Activated CD4-positive, alpha-beta T cell treated with anti-CD3 and anti-CD28 coated beads for 36 hours (primary cell): ENCODE measurements around the gene SDS. TPM values are rescaled to one million over a fixed set of nuclear protein-coding genes. Genes with fewer than 3 reads are reported as not detected.

Experiments used
- ATAC-seq: fragments of 200-7000 bp; cut with Tn5 transposase; one replicate; pipeline ENCODE4 v1.10.0; 2021; ENCODE audit warnings: mild to moderate bottlenecking, moderate library complexity
- CTCF ChIA-PET: fragments of 350-600 bp; sonication (Branson Sonifier 250); formaldehyde crosslinking; loops from one replicate; lab custom pipeline; 2021; ENCODE audit warnings: antibody characterized with exemption; lab: Charles Lee
- POLR2A ChIA-PET: fragments of 350-600 bp; sonication (Branson Sonifier 250); formaldehyde crosslinking; loops from one replicate; lab custom pipeline; 2021; ENCODE audit warnings: antibody characterized with exemption, inconsistent platforms; lab: Charles Lee
- DNase-seq: peaks from one replicate; pipeline ENCODE4 v3.0.0-alpha.2; 2020
- H3K27ac Mint-ChIP-seq: one replicate; pipeline ENCODE4 v1.8.0; 2021; ENCODE audit warnings: mixed read lengths
- H3K27me3 Mint-ChIP-seq: one replicate; pipeline ENCODE4 v1.8.0; 2021; ENCODE audit warnings: mixed read lengths
- H3K36me3 Mint-ChIP-seq: one replicate; pipeline ENCODE4 v1.8.0; 2021; ENCODE audit warnings: low read depth, mixed read lengths
- H3K4me1 Mint-ChIP-seq: one replicate; pipeline ENCODE4 v1.8.0; 2021; ENCODE audit warnings: mixed read lengths
- H3K4me3 Mint-ChIP-seq: one replicate; pipeline ENCODE4 v1.8.0; 2021; ENCODE audit warnings: mild to moderate bottlenecking, moderate library complexity, mixed read lengths
- H3K9me3 Mint-ChIP-seq: one replicate; pipeline ENCODE4 v1.8.0; 2021; ENCODE audit warnings: low read depth, mixed read lengths
- intact Hi-C, 2 experiments: fragments of 100-400 bp; cut with DNase I in 1 of 2; cut with micrococcal nuclease in 1 of 2; formaldehyde crosslinking; loops; one replicate each; pipeline versions ENCODE4 v1.14.2 to v1.15.1; 2022 to 2024; cut with DNase I, micrococcal nuclease
- total RNA-seq, 2 experiments: library from RNA; stranded (reverse); gene quantifications; one replicate each; pipeline ENCODE4 v1.2.3, GENCODE V29; 2021

The SDS gene
- total RNA-seq, 2 experiments from 2014 or later = not detected

DNA sequence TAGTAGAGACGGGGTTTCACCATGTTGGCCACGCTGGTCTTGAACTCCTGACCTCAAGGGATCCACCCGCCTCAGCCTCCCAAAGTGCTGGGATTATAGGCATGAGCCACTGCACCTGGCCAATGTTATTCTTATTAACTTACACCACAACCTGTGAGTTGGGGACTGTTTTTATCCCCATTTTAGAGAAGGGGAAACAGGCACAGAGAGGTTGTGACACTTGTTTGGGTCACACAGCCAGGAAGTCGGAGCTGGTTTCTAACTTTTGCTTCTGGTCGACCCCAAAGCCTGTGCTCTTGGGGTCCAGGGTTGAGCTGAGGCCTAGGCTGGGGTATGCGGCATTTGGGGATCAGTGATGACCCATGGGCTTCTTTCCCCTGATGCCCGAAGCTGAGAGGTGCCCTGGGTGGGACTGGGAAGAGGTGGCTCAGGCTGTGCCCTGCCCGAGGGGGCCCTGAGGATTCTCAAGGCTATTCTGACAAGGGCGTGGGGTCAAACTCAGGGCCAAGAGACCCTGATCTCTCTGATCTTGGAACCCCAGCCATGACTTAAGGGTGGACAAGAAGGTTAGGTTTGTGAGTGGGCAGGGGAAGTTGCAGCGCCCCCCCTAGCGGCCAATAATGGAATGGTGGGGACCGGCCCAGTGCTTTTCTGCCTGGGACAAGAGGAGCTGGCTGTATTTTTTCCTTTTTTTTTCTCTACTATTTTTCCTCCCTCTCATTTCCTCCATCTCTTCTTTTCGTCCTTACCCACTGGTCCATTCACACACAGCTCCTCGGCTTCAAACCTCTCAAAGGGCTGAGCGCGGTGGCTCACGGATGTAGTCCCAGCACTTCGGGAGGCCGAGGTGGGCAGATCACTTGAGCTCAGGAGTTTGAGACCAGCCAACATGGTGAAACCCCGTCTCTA is 21.5 kb upstream of the SDS start:
- ChIA-PET POLR2A (no interaction called here), CTCF (interaction anchor here (0.5 to 2.0 kb wide), 17 partner anchors 10 to 1777 kb away, joined by 3 to 6 read pairs (median 3); partner anchors contain the start of gene SLC8B1)
- ATAC-seq = no peak

DNA sequence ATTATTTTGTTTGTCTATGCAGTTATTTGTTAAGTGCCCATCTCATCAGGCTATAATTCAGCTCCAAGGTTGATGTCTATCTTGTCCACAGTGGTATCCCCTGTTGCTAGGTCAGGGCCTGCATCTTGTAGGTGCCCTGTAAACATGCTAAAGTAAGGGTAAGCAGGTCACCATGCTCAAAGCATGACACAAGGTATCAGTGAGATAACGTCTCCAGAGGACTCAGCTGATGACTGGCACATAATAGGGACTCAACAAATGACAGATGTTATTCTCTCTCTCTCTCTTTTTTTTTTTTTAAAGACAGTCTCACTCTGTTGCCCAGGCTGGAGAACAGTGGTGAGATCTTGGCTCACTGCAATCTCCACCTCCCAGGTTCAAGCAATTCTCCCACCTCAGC is 20.8 kb upstream of the SDS start:
- Mint-ChIP-seq H3K4me1 (peaks cover 11% of the 10 kb centered on the region), H3K9me3 (no peaks in the 10 kb centered on the region), H3K36me3 (no peaks in the 10 kb centered on the region), H3K27ac (no peak overlapping the region), H3K27me3 (no peaks in the 10 kb centered on the region), H3K4me3 (no peak overlapping the region)
- ChIA-PET POLR2A (no interaction called here), CTCF (interaction anchor here (1.4 to 2.0 kb wide), 2 partner anchors 19 to 89 kb away, joined by 4 to 6 read pairs; partner anchors contain the start of gene SLC8B1)
- ATAC-seq (no peak), DNase-seq (no peak)
- intact Hi-C loops = no loop called here

More for the DNA sequence above, 21.5 kb upstream of the SDS start:
- H3K27me3 Mint-ChIP-seq = peaks cover 2% of the 10 kb centered on the region
- no peaks in the 10 kb centered on the region for H3K9me3 Mint-ChIP-seq
- intact Hi-C loops = loop anchor here (1.0 to 5.0 kb wide), 4 partner anchors 91 to 228 kb away; no protein-coding TSS in a partner anchor
- H3K4me3 Mint-ChIP-seq = no peak overlapping the region
- peak; percentile 78 for DNase-seq
- H3K36me3 Mint-ChIP-seq = no peaks in the 10 kb centered on the region
- H3K27ac Mint-ChIP-seq = no peak overlapping the region
- H3K4me1 Mint-ChIP-seq = peaks cover 11% of the 10 kb centered on the region

DNA sequence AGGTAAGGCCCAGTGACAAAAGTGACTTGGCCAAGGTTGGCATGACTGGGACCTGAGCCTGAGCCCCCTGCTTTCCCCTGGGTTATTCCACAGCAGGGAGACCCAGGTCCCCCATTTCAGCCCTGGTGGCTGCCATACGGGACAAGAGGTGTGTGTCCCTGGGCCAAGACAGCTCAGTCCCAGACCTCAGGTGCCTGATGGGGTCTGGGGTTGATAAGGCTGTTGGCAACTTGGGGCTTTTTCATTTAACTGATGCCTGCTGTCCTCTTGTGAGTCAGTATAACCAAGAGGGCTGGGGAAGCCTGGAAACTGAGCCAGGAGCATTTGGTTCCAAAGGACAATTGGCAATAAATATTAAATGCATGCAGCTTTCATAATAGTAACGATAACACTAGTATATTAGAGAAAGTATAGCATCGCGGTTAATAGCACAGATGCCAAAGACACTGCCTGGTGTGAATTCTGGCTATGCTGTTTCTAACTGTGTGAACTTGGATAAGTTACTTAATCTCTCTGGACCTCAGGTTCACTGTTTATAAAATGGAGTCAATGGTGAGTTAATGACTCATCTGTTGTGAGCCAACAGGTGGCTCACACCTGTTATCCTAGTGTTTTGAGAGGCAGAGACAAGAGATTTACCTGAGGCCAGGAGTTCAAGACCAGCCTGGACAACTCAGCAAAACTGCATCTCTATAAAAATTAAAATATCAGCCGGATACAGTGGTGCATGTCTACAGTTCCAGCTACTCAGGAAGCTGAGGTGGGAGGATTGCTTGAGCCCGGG is 19.4 kb upstream of the SDS start:
- ATAC-seq (no peak), DNase-seq (no peak)
- no peaks in the 10 kb centered on the region for H3K9me3 Mint-ChIP-seq
- H3K4me1 Mint-ChIP-seq = peaks cover 11% of the 10 kb centered on the region
- ChIA-PET CTCF (no interaction called here), POLR2A (interaction anchor here (0.6 kb wide), 1 partner anchor 64 kb away, joined by 3 read pairs; the partner anchor contains the start of gene PLBD2)
- no peaks in the 10 kb centered on the region for H3K27me3 Mint-ChIP-seq
- H3K4me3 Mint-ChIP-seq = peak overlapping the region; percentile 83
- intact Hi-C loops = loop anchor here in 1 of 2 experiments (1.0 kb wide), 4 partner anchors 65 to 375 kb away; partner anchors contain the start of genes DDX54, PLBD2, RITA1 and SLC8B1
- H3K27ac Mint-ChIP-seq = no peak overlapping the region
- H3K36me3 Mint-ChIP-seq = no peaks in the 10 kb centered on the region

DNA sequence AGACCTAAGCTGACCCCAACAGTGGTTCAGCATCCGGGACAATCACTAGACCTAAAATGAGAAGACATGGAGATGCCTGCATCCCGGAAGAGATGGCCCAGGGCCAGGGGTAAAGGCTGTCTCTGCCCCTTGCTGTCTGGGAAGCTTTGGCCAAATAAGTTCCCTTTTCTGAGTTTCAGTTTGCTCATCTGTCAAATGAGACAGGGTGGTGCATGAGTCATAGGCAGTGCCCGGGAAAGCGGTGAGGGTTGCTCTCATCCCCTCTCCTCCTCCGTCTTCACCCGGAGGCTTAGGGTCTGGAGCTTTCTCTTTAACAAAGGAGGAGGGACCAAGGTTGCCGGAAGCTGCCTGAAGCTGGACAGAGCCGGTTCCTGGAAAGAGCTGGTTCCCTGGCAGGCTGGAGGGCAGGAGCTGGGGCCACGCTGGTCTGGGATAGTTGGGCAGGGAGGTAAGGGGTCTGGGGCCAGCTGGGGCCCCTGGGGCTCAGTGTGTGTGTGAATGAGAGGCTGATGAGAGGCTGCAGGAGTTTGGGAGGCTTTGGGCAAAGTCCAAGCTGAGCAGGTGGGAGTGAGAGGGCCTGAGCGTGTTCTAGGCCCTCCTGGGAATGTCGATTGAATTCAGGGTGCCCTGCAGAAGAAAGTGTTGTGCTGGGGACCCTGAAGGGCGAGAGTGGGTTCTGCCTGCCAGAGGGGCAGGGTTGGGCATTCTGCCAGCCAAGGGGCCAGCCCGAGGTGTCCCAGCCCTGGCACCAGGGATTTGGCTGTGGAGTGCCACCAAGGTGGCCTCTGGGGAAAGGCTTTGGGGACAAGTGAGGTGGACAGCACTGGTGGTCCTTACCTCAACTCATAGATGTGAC is 18.6 kb upstream of the SDS start, which contains the start of gene SDSL:
SDSL (plus strand) TSS at position 351 of the 856 bp plus-strand sequence. CDS start 5,603 bp downstream, outside the sequence.
- H3K4me1 Mint-ChIP-seq = peaks cover 11% of the 10 kb centered on the region
- peak within 1 kb of the TSS; percentile 96 for H3K27ac Mint-ChIP-seq
- ATAC-seq = peak; percentile 99
- ChIA-PET POLR2A (interaction anchor here (0.6 kb wide), 1 partner anchor 64 kb away, joined by 3 read pairs; the partner anchor contains the start of gene PLBD2), CTCF (interaction anchor here (0.7 kb wide), 1 partner anchor 39 kb away, joined by 3 read pairs; no protein-coding TSS in a partner anchor)
- intact Hi-C loops = loop anchor here in 1 of 2 experiments (1.0 kb wide), 4 partner anchors 64 to 374 kb away; partner anchors contain the start of genes DDX54, PLBD2, RITA1 and SLC8B1
- peak; percentile 82 for DNase-seq
- H3K4me3 Mint-ChIP-seq = peak within 1 kb of the TSS; percentile 83
- H3K27me3 Mint-ChIP-seq = no peaks in the 10 kb centered on the region
- no peaks in the 10 kb centered on the region for H3K9me3 Mint-ChIP-seq
- no peaks in the 10 kb centered on the region for H3K36me3 Mint-ChIP-seq

DNA sequence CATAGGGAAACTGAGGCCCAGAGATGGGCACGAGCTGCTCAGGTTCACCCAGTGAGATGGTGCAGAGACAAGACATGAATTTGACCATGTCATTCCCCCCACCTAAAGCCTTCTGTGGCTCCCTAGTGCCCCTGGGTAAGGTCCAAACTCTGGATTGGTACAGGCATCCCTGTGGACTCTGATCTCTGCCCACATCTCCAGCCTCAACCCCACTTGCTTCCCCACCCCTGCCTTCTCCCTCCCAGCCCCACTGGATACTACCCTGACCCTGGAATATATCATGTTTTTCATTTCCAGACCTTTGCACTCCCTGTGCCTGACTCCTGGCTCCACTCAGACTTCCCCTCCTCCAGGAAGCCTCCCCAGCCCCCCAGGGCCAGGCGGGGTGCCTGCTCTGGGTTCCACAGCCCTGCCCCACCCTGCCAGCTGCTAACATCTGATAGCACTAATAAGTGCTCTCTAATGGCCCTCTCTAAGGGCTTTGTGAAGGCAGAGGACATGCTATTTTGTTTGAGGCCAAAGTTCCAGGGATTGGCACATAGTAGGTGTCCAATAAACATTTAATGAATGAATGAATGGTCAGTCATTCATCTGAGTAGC is 17.4 kb upstream of the SDS start:
- DNase-seq (no peak), ATAC-seq (no peak)
- no peaks in the 10 kb centered on the region for H3K36me3 Mint-ChIP-seq
- POLR2A ChIA-PET = no interaction called here
- H3K27me3 Mint-ChIP-seq = no peaks in the 10 kb centered on the region
- CTCF ChIA-PET = no interaction called here
- H3K27ac Mint-ChIP-seq = no peak overlapping the region
- H3K4me1 Mint-ChIP-seq = peaks cover 11% of the 10 kb centered on the region
- no peaks in the 10 kb centered on the region for H3K9me3 Mint-ChIP-seq
- no peak overlapping the region for H3K4me3 Mint-ChIP-seq
- intact Hi-C loops = no loop called here

DNA sequence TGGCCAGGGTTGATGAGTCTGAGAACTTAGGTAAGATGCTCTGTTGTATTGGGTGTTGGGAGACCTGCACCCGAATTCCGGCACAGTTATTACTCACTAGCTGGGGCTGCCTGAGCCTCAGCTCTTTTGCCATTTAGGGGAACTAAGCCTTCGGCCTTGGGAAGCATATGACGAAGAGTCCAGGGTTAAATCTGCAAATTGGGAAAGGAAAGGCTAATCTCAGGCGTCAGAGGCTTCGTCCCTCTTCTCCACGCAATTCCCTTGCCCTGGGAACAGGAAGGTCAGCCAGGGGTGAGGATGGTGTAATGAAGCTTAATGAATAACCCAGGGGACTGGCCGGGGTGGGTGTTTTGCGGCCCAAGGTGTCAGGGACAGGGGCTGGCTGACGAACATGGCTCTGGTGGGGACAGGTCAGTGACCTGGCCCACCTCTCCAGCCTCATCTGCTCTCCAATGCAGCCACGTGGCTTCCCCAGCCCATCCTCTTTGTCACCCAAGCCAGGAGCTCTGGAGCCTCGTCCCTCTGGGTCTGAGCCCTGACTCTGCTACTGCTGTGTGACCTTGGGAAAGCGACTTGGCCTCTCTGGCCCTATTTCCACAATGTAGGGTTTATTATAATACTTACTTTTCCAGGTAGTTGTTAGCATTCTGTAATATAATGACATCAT is 14.7 kb upstream of the SDS start:
- H3K9me3 Mint-ChIP-seq = no peaks in the 10 kb centered on the region
- POLR2A ChIA-PET = no interaction called here
- DNase-seq = no peak
- intact Hi-C loops = no loop called here
- peaks cover 11% of the 10 kb centered on the region for H3K4me1 Mint-ChIP-seq
- H3K27me3 Mint-ChIP-seq = peaks cover 3% of the 10 kb centered on the region
- CTCF ChIA-PET = no interaction called here
- no peak for ATAC-seq
- no peak overlapping the region for H3K4me3 Mint-ChIP-seq
- no peaks in the 10 kb centered on the region for H3K36me3 Mint-ChIP-seq
- H3K27ac Mint-ChIP-seq = no peak overlapping the region

DNA sequence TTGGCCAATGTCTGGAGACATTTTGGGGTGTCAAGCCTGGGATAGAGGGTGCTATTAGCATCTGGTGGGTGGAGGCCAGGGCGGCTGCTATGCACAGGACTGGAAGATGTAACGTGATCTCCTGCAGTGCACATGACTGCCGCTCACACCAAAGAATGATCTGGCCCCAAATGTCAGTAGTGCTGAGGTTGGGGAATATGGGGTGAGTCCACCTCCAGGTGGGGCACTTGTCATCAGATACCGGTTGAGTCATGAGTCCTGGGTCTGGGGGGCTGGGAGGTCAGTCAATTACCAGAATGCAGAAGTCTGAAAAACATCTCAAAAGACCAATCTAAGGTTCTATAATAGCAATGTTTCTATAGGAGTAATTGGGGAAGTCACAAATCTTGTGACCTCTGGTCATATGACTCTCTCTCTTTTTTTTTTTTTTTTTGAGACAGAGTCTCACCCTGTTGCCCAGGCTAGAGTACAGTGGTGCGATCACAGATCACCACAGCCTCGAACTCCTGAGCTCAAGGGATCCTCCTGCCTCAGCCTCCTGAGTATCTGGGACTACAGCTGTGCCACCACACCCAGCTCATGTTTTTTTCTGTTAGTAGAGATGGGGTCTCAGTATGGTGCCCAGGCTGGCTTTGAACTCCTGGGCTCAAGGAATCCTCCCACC is 12.5 kb upstream of the SDS start:
- no peak for DNase-seq
- Mint-ChIP-seq H3K36me3 (no peaks in the 10 kb centered on the region), H3K4me3 (no peak overlapping the region), H3K4me1 (no peaks in the 10 kb centered on the region), H3K27ac (no peak overlapping the region), H3K27me3 (peaks cover 3% of the 10 kb centered on the region), H3K9me3 (no peaks in the 10 kb centered on the region)
- CTCF ChIA-PET = no interaction called here
- POLR2A ChIA-PET = no interaction called here
- no peak for ATAC-seq
- intact Hi-C loops = no loop called here

DNA sequence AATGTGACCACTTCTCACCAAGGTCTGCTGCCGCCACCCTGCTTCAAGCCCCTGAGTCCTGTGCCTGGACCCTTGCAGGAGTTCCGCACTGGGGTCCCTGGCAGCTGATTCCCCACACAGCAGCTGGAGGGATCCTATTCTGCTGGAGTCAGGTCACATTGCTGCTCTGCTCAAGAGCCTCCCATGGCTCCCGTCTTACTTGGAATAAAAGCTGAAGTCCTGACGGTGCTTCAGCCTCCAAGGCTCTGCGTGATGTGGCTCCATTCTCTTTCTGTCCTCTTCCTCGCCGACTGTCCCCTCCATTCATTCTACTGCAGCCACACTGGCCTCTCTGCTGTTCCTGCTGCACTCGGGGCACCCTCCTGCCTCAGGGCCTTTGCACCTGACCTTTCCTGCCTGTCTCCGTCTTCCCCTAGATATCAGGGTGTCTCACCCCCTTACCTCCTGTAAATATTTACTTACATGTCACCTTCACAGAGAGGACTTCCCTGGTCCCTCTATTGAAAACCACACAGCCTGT is 10.9 kb upstream of the SDS start:
- Mint-ChIP-seq H3K4me1 (no peaks in the 10 kb centered on the region), H3K27me3 (peaks cover 5% of the 10 kb centered on the region), H3K36me3 (no peaks in the 10 kb centered on the region), H3K9me3 (no peaks in the 10 kb centered on the region), H3K4me3 (no peak overlapping the region), H3K27ac (no peak overlapping the region)
- no peak for DNase-seq
- no peak for ATAC-seq
- CTCF ChIA-PET = interaction anchor here (1.2 kb wide), 1 partner anchor 11 kb away, joined by 5 read pairs; no protein-coding TSS in a partner anchor
- POLR2A ChIA-PET = no interaction called here
- intact Hi-C loops = no loop called here

DNA sequence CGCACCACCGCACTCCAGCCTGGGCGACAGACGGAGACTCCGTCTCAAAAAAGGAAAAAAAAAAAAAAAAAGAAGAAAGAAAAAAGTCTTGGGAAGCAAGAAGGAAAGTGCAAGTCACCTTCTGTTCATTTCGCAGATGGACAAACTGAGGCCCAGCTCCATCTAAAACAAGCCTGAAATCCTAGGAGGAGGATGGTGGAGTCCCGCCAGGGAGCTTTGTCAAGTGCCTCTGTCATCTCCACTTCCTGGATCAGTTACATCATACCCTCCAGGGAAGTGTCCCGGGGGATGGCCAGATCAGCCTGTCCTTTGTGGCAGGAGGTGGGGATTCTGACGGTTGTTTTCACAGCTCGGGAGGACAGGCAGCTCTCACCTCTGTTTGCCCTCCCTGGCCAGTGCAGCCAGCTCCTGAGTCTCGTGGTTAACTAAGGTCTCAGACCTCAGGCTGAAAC is 9.8 kb upstream of the SDS start:
- ChIA-PET POLR2A (interaction anchor here (0.7 kb wide), 1 partner anchor 43 kb away, joined by 3 read pairs; no protein-coding TSS in a partner anchor), CTCF (interaction anchor here (1.0 to 1.2 kb wide), 2 partner anchors 12 to 28 kb away, joined by 4 to 5 read pairs; no protein-coding TSS in a partner anchor)

More for the DNA sequence above, 9.8 kb upstream of the SDS start:
- DNase-seq (no peak), ATAC-seq (no peak)
- Mint-ChIP-seq H3K27me3 (peaks cover 7% of the 10 kb centered on the region), H3K4me3 (no peak overlapping the region), H3K4me1 (no peaks in the 10 kb centered on the region), H3K9me3 (no peaks in the 10 kb centered on the region), H3K36me3 (no peaks in the 10 kb centered on the region), H3K27ac (no peak overlapping the region)
- intact Hi-C loops = no loop called here
